ENCODE results near the gene PCDH15. TPM values are rescaled to one million over a fixed set of nuclear protein-coding genes. Genes with fewer than 3 reads are reported as not detected.

The PCDH15 gene
- total RNA-seq, 1 donor from 2014 or later: not detected

DNA sequence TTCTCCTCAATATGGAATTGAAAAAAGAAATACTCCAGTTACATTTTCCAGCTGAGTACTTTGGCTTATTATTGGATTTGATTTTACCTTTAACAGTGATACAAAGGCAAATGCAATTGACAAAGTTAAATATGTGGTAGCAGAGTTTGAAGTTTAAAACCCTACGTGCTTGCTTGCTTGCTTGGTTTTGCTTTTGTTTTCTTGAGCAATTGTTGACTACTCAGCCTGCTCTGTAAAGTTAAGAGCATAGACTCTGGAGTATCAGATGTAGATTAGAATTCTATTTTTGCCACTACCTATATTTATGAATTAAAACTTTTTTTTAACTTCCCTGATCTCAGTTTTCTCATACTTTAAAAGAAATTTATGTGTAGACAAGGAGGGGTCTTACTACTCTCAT lies 51.4 kb downstream of the PCDH15 start:
- Mint-ChIP-seq H3K27me3 (no peaks in the 10 kb centered on the region), H3K27ac (no peak overlapping the region)
- TF ChIP-seq, protein P1, sequence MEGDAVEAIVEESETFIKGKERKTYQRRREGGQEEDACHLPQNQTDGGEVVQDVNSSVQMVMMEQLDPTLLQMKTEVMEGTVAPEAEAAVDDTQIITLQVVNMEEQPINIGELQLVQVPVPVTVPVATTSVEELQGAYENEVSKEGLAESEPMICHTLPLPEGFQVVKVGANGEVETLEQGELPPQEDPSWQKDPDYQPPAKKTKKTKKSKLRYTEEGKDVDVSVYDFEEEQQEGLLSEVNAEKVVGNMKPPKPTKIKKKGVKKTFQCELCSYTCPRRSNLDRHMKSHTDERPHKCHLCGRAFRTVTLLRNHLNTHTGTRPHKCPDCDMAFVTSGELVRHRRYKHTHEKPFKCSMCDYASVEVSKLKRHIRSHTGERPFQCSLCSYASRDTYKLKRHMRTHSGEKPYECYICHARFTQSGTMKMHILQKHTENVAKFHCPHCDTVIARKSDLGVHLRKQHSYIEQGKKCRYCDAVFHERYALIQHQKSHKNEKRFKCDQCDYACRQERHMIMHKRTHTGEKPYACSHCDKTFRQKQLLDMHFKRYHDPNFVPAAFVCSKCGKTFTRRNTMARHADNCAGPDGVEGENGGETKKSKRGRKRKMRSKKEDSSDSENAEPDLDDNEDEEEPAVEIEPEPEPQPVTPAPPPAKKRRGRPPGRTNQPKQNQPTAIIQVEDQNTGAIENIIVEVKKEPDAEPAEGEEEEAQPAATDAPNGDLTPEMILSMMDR (IDR thresholded peaks at IDR 0.05): no peak

DNA sequence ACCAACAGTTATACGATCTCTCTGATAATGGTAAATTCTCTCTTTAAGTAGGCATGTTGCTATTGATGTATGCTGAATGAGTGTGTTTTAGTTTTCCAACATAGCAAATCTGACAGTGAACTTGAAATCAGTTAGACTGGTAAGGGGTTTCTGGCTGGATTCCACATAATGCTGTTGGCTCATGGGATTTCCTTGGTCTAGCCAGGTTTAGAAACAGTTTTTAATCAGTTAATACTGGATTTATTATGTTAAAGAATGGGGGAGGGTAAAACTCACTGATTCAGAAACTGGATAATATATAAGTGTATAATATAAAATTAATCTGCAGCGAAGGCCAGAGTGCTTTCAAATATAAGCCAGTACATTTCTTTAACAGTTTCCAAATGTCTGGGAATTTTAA lies 55.6 kb downstream of the PCDH15 start:
- ATAC-seq (ENCODE audit: low read depth): no peak
- H3K27me3 Mint-ChIP-seq: no peaks in the 10 kb centered on the region
- TF ChIP-seq, protein P1 (IDR thresholded peaks at IDR 0.05): no peak
- ChIA-PET CTCF (no interaction called here), POLR2A (no interaction called here)
- no peak for DNase-seq
- peaks cover 2% of the 10 kb centered on the region for H3K9me3 Mint-ChIP-seq
- H3K4me1 Mint-ChIP-seq: no peaks in the 10 kb centered on the region
- no peaks in the 10 kb centered on the region for H3K36me3 Mint-ChIP-seq (ENCODE audit: low read depth)
- intact Hi-C loops (cut with micrococcal nuclease): no loop called here
- no peak overlapping the region for H3K27ac Mint-ChIP-seq
- no peak overlapping the region for H3K4me3 Mint-ChIP-seq

More for the DNA sequence above, 51.4 kb downstream of the PCDH15 start:
- Mint-ChIP-seq H3K4me3 (no peak overlapping the region), H3K36me3 (ENCODE audit: low read depth) (no peaks in the 10 kb centered on the region), H3K4me1 (no peaks in the 10 kb centered on the region), H3K9me3 (peaks cover 5% of the 10 kb centered on the region)
- ChIA-PET CTCF (no interaction called here), POLR2A (no interaction called here)
- ATAC-seq (ENCODE audit: low read depth) (no peak), DNase-seq (no peak)
- intact Hi-C loops (cut with micrococcal nuclease): no loop called here

DNA sequence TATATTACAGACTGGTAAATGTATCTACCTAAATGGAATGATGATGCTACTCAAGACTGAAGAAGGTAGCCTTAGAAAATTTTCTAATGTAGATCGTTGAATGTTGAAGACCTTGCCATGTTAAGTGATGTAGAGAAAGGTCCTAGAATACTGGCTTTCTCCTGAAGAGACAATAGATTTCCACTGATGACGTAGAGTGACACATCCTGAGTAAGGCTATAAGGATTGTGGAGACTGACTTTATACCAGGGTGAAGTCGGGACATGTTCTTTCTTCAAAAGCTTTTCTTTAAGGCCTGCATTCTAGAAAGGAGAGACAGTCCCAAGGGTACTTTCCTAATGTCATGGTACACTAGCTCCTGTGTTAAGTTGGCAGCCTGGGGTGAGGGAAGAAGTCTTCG lies 58.6 kb downstream of the PCDH15 start:
- POLR2A ChIA-PET: no interaction called here
- no peak for DNase-seq
- Mint-ChIP-seq H3K36me3 (ENCODE audit: low read depth) (no peaks in the 10 kb centered on the region), H3K4me1 (no peaks in the 10 kb centered on the region), H3K27me3 (no peaks in the 10 kb centered on the region), H3K4me3 (no peak overlapping the region), H3K9me3 (peaks cover 4% of the 10 kb centered on the region), H3K27ac (no peak overlapping the region)
- intact Hi-C loops (cut with micrococcal nuclease): no loop called here
- TF ChIP-seq, protein P1 (IDR thresholded peaks at IDR 0.05): no peak
- ATAC-seq (ENCODE audit: low read depth): no peak
- CTCF ChIA-PET: no interaction called here

DNA sequence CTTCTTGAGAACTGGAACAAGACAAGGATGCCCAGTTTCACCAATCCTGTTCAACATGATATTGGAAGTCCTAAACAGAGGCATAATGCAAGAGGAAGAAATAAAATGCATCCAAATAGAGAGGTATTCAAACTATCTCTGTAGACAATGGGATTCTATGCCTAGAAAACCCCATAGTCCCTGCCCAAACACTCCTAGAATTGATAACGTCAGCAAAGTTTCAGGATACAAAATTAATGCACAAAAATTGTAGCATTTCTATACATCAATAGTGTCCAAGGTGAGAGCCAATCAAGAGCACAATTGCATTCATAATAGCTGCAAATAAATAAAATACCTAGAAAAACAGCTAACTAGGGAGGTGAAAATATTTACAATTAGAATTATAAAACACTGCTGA lies 72.5 kb downstream of the PCDH15 start:
- ChIA-PET POLR2A (no interaction called here), CTCF (no interaction called here)
- H3K4me3 Mint-ChIP-seq: no peak overlapping the region
- intact Hi-C loops (cut with micrococcal nuclease): no loop called here
- H3K9me3 Mint-ChIP-seq: peaks cover 3% of the 10 kb centered on the region
- no peak for ATAC-seq (ENCODE audit: low read depth)
- TF ChIP-seq, protein P1 (IDR thresholded peaks at IDR 0.05): no peak
- H3K4me1 Mint-ChIP-seq: no peaks in the 10 kb centered on the region
- H3K36me3 Mint-ChIP-seq (ENCODE audit: low read depth): no peaks in the 10 kb centered on the region
- H3K27ac Mint-ChIP-seq: no peak overlapping the region
- H3K27me3 Mint-ChIP-seq: no peaks in the 10 kb centered on the region
- DNase-seq: no peak

DNA sequence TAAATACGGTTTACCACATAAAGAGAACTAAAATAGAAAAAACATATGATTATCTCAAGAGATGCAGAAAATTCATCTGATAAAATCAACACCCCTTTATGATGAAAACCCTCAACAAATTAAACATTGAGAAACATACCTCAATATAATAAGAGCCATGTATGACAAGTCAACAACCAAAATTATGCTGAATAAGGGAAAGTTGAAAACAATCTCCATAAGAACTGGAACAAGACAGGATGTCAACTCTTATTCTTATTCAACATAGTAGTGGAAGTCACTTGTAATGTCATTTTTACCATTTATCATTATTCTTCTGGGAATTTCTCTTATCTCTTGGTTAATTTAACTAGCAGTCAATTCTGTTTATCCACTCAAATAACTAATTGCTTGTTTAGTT lies 79.0 kb downstream of the PCDH15 start:
- TF ChIP-seq, protein P1 (IDR thresholded peaks at IDR 0.05): no peak
- ATAC-seq (ENCODE audit: low read depth) (no peak), DNase-seq (no peak)
- Mint-ChIP-seq H3K4me1 (no peaks in the 10 kb centered on the region), H3K9me3 (peaks cover 9% of the 10 kb centered on the region), H3K36me3 (ENCODE audit: low read depth) (no peaks in the 10 kb centered on the region), H3K4me3 (no peak overlapping the region), H3K27me3 (no peaks in the 10 kb centered on the region), H3K27ac (no peak overlapping the region)
- intact Hi-C loops (cut with micrococcal nuclease): no loop called here
- ChIA-PET CTCF (no interaction called here), POLR2A (no interaction called here)
